Bronchus fibroblast of lung (primary cell): ENCODE measurements around the gene NOP16. TPM values are rescaled to one million over a fixed set of nuclear protein-coding genes. Genes with fewer than 3 reads are reported as not detected.

Source experiments
- total RNA-seq: library from RNA; depleted of rRNA; stranded (reverse); fragments of >200 nt; gene quantifications from 2 replicates; pipeline ENCODE4 v1.2.3, GENCODE V29; 2015

NOP16 gene, protein sequence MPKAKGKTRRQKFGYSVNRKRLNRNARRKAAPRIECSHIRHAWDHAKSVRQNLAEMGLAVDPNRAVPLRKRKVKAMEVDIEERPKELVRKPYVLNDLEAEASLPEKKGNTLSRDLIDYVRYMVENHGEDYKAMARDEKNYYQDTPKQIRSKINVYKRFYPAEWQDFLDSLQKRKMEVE
- 16.9 and 22.5 TPM in 2 replicates for total RNA-seq

GRCh38 chr5:176388444-176389134, at the start of gene NOP16, which contains the start of gene HIGD2A:
Gene NOP16, minus strand, starts transcription at chr5:176388598. Its CDS starts 59 bp downstream, at chr5:176388539.
Gene HIGD2A, plus strand, starts transcription at chr5:176388751. Its CDS starts 69 bp downstream, at chr5:176388820.

GRCh38 chr5:176415952-176416924, 27.8 kb upstream of the NOP16 start, which contains the start of gene CLTB:
Gene CLTB, minus strand, starts transcription at chr5:176416539. Its CDS starts 176 bp downstream, at chr5:176416363.

GRCh38 chr5:176365351-176366231, 22.8 kb downstream of the NOP16 start, which contains the start of gene ARL10:
Gene ARL10, plus strand, starts transcription at chr5:176365487. Its CDS starts 77 bp downstream, at chr5:176365564.

GRCh38 chr5:176361437-176362232, 26.8 kb downstream of the NOP16 start, which contains the start of gene KIAA1191:
Gene KIAA1191, minus strand, starts transcription at chr5:176361764. Its CDS starts 2,256 bp downstream, at chr5:176359508.

Other genes with a start within 250 kb of the NOP16 start
- 9.6 and 12.6 TPM in 2 replicates for gene SIMC1, start 150.2 kb downstream of the NOP16 start, total RNA-seq
- 83.1 and 98.9 TPM in 2 replicates for gene KIAA1191, start 26.8 kb downstream of the NOP16 start, total RNA-seq
- gene ARL10, start 23.1 kb downstream of the NOP16 start, total RNA-seq: 2.2 and 3.4 TPM in 2 replicates
- 116 and 141 TPM in 2 replicates for gene HIGD2A, start 153 bp upstream of the NOP16 start, total RNA-seq
- 111 and 126 TPM in 2 replicates for gene CLTB, start 27.9 kb upstream of the NOP16 start, total RNA-seq
- 27.2 and 33.5 TPM in 2 replicates for gene FAF2, start 59.8 kb upstream of the NOP16 start, total RNA-seq
- 4.6 and 5.0 TPM in 2 replicates for gene RNF44, start 148.8 kb upstream of the NOP16 start, total RNA-seq
- gene CDHR2, start 160.7 kb upstream of the NOP16 start, total RNA-seq: not detected in 2 replicates
- gene GPRIN1, start 221.6 kb upstream of the NOP16 start, total RNA-seq: 9.2 and 9.7 TPM in 2 replicates
- 0.34 TPM in 1 of 2 replicates, not detected in the other for gene SNCB, start 241.9 kb upstream of the NOP16 start, total RNA-seq
- gene EIF4E1B, start 242.1 kb upstream of the NOP16 start, total RNA-seq: not detected in 2 replicates